Mesenteric fat pad (tissue), 1 donor: ENCODE results near the gene XIRP2. TPM values are rescaled to one million over a fixed set of nuclear protein-coding genes. Genes with fewer than 3 reads are reported as not detected.
"Not testable (repeated sequence)": the region's sequence is repeated elsewhere in the genome, so short reads cannot be mapped to it uniquely, and the experiment has no call there.

Experiments
- DNase-seq: peaks from one replicate; pipeline ENCODE4 v3.0.0-alpha.2; 2020; ENCODE audit warnings: low spot score
- total RNA-seq: library from RNA; stranded (reverse); fragmentation: NEBNext Ultra II Directional; extraction: Animal tissue kit (Norgen Biotek cat#: 25700); gene quantifications from one replicate; pipeline ENCODE4 v1.2.1, GENCODE V29; 2021
- donor health status: DM: yes; HTN: yes; CAD: no.

Gene XIRP2
- total RNA-seq, 1 donor from 2014 or later, result not detected

DNA sequence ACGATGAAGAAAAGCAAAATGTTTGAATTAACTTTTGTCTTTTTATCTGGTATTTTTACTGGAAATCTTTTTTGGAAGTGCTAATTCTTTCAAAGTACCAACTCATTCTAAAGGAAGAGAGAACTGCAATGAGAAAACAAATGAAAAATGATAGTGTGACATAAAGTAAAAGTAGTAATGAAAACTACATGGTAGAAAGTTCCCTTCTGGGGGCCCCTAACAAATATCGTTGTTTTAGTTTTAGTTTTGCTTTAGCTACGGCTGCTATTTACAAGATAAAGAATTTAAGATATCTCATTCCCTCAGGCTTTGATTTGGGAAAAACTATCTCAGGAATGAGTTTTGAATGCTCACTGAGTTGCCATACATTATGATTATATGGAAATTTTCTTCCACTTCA, 161.4 kb downstream of the XIRP2 start:
- no peak for DNase-seq

DNA sequence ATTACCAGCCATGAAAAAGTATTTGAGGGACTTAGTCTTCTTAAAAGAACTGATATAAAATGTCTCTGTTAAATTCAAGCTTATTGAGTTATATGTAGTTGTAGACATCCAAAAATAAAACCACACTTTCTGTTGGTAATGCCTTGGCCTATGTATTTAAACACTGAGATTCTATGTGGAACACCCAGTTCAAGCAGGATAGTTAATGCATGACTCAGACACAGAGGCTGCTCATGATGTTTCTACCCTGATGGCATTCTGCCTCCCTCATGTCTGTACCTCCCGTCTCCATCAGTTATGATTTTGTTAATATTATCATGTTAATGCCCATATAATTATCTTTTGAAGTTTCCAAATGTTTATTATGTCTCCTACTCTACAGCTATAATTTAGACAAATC, 164.5 kb downstream of the XIRP2 start:
- no peak for DNase-seq

DNA sequence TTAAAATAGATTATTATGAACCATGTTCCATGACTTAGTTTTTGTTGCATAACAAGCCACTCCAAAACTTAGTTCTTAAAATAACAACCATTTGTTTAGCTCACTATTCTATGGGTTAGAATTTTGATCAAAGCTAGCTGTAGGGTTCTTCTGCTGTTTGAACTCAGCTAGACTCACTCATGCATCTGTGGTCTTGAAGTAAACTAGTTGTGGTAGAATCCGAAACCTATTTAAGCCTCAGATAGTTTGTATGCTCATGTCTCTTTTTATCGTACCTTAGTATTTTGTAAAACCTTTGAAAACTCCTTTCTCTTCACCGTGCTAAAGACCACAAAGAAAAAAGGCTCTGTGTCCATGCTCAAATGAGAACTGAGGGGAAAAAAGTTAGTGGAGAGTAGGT, 166.6 kb downstream of the XIRP2 start:
- DNase-seq, result no peak

DNA sequence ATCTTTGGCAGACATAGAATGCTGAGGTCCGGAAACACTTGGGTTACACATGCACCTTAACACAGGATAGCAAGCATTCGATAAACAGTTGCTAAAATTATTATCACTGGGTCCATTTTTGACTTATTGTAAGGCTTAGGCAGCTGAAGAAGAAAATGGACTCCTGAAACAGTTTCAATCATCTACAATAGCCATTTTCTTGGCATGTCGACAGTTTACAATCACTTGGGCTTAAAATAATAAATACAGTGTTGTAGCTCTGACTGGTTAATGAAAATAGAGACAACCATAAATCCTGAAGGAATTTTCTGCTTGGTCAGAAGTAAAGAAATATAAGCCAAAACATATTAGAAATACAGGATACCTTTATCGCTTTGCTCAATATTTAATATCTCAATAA, 169.2 kb downstream of the XIRP2 start:
- DNase-seq, result no peak

DNA sequence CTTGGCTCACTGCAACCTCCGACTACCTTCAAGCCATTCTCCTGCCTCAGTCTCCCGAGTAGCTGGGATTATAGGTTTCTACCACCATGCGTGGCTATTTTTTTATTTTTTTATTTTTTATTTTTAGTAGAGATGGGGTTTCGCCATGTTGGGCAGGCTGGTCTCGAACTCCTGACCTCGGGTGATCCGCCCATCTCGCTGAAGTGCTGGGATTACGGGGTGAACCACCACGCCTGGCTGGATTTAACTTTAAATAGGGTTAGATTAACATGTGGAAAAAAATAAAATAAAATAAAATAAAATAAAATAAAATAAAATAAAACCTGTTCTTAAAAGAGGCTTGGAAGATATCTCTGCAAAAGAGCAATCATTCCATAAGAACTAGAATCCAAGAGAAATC, 170.9 kb downstream of the XIRP2 start:
- no peak for DNase-seq

DNA sequence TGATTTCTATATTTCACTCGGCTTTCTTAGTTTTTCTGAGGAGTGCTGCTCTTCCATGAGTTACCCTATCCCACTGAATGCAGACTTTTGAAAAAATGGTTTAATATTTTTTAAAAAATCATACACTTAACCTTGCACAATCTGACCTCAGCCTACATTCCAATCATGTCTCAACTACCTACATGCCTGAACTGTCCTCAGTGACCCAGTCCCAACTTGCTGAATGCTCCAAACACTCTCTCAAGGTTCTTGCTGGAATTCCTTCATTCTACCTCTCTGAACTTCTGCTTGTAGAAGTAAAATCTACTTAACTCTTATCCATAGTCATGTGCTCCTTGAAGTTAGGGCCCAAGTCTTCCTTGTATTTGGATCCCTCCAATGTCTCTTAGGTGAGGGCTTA, 181.6 kb downstream of the XIRP2 start:
- DNase-seq, result no peak

DNA sequence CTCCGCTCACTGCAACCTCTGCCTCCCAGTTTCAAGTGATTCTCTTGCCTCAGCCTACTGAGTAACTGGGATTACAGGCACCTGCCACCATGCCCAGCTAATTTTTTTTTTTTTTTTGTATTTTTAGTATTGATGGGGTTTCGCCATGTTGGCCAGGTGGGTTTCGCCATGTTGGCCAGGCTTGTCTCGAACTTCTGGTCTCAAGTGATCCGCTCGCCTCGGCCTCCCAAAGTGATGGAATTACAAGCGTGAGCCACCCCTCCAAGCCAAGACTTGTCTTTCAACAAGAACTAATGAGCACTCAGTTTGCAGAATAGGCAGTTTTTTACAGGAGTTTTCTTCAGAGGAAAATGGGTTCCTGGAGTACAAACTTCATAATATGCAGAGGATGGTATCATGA, 187.4 kb downstream of the XIRP2 start:
- not testable (repeated sequence) for DNase-seq

DNA sequence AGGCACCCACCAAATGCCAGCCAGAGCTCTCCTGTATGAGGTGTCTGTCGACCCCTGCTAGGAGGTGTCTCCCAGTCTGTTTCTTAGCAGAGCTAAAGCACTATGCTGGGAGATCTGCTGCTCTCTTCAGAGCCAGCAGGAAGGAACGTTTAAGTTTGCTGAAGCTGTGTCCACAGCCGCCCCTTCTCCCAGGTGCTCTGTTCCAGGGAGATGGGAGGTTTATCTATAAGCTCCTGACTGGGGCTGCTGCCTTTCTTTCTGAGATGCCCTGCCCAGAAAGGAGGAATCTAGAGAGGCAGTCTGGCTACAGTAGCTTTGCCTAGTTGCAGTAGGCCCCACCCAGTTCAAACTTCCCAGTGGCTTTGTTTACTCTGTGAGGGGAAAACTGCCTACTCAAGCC, 210.7 kb downstream of the XIRP2 start:
- DNase-seq, result not testable (repeated sequence)

DNA sequence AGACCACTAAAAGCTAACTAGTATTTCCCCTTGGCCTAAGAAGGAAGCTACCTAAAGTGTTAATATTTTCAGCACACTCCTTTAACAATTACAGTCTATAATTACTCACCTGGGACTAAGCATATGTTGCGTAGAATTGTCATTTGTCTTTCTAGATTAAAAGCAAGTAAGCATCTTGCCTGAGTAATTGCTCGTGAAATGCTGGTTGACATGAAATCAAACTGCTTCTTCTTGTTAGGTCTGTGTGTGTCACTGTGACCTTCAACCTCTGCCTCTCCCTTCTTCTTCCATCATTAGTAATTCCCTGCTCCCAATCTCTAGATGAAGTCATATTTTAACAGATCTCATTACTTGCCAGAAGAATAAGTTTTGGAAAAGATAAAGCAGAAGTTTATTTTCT, 212.2 kb downstream of the XIRP2 start:
- DNase-seq, result no peak

DNA sequence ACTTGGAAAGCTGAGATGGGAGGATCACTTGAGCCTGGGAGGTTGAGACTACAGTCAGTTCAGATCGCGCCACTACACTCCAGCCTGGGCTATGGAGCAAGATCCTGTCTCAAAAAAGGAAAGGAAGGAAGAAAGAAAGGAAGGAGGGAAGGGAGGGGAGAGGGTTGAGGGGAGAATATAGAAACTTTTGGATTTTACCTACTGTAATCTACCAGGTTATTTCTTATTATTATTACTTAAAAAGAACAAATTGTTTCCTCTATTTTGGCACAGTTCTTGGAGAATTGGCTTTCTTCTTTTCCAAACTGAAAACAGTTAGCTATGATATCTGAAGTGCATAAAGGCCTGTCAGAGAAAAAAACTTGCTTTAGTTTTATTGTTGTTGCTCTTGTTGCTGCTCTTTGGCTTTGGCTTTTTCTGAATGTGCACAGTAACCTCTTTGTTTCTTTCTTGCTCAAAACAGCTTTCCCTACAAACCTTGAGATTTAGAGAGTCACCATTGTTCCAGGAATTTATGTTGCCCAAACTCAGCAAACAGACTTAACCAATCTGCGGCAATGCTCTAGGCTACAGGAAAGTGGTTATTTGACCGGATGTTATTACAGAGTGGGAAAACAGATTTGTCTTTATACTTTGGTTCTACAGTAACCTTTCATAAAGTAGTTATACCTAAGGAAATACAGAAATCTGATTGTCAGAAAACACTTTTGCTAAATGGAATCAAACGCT, 214.9 kb downstream of the XIRP2 start:
- no peak for DNase-seq

DNA sequence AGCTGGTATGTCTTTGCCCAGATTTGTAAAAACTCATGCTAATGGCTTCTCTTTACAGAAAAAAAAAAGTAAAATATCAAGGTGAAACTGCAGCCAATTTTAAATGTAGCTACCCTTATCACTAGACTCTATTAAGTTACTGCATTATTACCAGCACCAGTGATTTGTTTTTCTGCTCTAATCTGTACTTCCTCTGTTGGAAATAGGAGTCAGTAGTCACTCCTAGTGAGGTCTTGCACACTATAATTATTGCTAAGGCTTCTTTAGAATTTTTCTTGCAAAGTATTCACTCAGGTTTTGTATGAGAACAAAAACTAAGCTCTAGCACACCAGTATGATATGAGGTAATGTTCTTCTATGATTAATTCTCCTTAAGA, 215.5 kb downstream of the XIRP2 start:
- DNase-seq, result no peak

DNA sequence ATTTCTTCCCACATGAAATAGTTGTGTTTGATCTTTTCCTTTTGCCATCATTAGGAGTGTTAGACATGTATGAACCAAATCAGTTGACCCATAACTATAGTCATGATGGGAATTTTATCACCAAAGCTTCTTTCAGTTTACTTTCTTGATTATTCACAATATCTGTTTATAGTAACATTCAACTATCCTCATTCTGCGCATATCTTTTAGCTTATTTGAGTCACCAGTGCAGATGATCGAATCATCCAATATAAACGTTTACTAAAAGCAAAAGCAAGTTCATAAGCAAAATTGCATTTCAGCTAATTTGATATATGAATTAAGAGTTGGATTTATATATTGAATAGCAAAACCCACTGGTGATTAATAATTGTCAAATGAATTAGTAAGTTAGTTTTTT, 216.4 kb downstream of the XIRP2 start:
- no peak for DNase-seq

DNA sequence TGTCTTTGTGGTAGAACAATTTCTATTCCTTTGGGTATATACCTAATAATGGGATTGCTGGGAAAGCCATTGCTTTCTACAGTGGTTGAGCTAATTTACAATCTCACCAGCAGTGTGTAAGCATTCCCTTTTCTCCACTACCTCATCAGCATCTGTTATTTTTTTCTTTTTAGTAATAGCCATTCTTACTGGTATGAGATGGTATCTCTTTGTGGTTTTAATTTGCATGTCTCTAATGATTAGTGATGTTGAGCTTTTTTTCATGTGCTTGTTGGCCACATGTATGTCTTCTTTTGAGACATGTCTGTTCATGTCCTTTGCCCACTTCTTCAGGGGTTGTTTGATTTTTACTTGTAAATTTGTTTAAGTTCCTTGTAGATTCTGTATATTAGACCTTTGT, 221.4 kb downstream of the XIRP2 start:
- not testable (repeated sequence) for DNase-seq

DNA sequence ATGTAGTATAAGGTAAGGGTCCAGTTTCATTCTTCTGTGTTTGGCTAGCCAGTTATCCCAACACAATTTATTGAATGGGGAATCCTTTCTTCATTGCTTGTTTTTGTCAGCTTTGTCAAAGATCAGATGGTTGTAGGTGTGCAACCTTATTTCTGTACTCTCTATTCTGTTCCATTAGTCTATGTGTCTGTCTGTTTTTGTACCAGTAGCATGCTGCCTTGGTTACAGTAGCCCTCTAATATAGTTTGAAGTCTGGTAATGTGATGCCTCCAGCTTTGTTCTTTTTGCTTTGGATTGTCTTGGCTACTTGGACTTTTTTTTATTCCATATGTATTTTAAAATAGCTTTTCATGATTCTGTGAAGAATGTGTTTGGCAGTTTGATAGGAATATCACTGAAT, 222.1 kb downstream of the XIRP2 start:
- DNase-seq, result no peak

DNA sequence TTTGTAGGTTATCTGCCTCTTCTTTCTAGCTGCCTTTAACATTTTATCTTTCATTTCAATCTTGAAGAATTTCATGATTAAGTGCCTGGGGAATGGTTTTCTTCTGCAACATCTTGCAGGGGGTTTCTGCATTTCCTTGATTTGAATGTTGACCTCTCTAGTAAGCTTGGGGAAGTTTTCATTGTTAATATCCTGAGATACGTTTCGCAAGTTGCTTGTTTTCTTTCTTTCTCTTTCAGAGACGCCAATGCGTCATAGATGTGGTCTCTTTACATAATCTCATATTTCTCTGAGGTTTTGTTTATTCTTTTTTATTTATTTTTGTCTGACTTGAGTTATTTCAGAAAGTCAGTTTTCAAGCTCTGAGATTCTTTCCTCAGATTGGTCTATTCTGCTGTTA, 225.7 kb downstream of the XIRP2 start:
- no peak for DNase-seq

DNA sequence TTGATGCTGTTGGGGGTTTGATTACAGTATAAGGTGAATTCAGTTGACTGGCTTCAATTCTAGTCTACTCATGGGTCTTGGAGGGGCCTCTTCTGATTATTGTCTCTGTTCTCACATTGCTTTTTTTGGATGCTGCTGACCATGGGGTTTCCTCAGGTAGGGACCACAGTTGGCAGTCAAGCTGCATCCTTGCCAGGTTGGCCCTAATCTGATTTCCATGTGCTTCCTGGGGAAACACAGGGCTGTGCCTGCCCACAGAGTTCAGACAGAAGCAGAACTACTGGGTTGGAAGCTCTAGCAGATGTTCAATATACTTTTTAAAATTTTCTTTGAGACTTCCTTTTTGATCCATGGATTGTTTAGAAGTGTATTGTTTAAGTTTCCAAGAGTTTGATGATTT, 227.3 kb downstream of the XIRP2 start:
- no peak for DNase-seq

DNA sequence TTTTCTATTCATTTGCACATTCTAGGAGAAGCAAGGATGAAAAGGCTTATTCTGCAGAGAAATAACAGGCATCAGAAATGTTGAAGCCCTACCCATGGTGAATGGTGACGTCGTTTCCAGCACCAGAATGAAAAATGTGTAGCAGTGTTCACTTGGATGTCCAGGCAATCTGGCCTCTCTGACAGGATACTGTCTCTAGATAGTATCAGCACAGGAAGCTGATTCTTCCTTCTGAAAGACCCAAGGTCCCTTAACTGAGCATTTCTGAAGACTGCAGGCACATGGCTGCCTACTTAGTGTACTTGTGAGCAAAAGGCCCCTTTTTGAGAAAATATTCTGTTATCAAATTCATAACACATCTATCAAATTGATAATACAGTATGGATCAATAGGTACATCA, 234.1 kb downstream of the XIRP2 start:
- no peak for DNase-seq

DNA sequence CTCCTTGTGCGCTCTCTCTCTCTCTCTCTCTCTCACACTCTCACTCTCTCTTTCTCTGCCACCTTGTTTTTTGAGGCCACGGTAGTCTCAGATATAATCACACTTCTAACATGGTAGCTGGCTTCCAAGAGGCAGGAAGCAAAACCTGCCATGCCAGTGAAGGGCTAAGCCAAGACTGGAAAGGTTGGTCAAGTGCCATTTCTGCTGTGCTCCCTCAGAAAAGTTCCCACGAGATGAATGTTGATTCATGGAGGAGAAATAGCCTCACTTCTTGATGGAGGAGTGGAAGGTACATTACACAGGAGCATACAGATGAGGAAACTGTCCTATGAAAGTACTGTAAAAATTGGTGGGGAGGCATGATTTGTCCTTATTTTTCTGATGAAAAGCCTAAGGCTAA, 237.9 kb downstream of the XIRP2 start:
- DNase-seq, result no peak

DNA sequence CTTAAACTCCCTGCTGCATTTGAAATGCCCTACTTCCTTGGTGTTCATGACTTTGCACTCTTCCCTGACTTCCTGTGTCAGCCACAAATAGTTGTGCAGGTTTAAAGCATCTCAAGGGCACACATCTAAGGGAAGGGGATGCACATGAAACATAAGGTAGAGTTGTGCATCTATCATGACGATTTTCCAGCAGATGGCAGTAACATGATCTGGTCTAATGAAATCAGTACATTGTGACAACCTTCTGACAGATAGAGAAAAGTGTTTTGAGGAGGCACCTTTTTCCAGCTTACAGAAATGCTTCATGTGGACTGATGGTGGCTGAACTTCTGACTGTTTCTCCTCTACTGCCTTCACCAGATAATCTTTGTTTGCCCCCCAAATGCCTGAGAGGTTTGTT, 238.9 kb downstream of the XIRP2 start:
- DNase-seq, result no peak

DNA sequence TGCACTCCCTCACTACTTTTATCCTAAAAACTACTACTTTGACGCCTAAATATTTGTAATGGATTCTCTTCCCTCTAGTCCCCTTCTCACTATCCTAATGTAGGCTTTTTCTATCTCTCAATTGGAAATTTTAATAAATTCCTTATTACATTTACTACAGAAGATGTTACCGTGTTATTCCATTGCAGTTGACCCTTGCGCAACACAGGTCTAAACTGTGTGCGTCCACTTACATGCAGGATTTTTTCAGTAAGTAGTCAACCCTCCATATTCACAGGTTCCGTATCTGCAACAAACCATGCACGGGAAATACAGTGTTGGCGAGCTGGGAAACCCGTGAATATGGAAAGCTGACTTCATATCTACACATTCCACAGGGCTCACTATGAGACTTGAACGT, 239.8 kb downstream of the XIRP2 start:
- no peak for DNase-seq

DNA sequence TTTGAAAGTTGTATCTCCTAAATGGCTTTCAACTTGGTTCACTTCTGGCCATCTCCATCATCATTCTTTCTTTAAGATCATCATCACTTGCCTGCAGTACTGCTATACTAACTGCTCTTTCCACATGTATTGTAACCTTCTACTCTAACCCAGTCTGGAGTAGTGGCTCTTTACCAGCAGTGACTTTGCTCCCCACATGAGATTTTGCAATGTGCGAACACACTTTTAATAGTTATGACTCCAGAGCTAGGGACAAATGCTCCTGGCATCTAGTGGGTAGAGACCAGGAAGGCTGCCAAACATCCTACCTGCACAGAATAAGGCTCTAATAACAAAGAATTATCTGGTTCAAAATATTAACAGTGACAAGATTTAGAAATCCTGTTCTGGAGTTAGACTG, 243.8 kb downstream of the XIRP2 start:
- DNase-seq, result no peak

DNA sequence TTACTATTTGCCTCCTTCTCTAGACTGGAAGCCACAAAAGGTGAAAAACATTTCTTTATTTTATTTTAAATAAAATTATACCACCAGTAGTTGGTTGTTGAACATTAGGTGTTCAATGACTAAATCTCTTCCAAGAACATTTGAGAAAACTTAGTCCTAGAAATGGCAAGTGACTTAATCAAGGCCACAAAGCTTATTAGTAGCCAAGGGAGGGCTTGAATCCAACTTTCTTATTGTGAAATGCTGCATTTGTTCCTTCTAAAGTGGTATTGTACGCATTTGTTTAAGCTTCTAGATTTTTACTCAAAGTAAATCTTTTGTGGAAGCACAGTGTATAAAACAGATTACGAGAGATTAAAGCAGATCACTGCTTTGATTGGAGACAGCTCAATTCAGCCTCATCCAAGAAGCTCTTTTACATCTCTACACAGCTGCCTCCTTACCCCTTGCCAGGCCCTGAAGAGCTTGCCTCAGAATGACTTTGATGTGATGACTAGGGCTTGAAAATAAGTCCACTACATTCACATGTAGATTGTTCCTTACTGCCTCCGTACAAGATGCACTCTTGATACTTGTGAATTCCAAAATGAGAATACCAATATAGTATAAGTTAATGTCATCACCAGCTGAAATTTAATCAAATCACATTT, 244.8 kb downstream of the XIRP2 start:
- no peak for DNase-seq

DNA sequence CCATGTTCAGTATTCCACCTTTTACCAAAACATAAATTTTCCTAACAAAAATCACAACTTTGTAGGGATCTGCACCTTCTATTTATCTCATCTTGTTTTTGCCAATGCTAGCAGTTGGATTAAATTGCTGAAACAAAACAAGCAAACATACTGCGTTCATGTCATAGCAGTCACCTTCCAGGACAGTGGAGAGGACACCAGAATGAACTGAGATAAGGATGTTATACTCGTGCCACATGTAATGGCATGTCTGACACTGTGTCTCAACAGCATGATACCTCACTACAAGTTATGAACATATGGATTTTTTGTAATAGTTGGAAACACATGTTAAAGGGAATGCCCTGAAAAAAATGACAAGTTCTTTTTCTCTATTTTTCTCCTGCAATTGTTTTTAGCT, 245.3 kb downstream of the XIRP2 start:
- no peak for DNase-seq
